ENCODE data around the gene DAB2IP.
"Not testable (repeated sequence)": the region's sequence is repeated elsewhere in the genome, so short reads cannot be mapped to it uniquely, and the experiment has no call there.

DAB2IP gene

DNA sequence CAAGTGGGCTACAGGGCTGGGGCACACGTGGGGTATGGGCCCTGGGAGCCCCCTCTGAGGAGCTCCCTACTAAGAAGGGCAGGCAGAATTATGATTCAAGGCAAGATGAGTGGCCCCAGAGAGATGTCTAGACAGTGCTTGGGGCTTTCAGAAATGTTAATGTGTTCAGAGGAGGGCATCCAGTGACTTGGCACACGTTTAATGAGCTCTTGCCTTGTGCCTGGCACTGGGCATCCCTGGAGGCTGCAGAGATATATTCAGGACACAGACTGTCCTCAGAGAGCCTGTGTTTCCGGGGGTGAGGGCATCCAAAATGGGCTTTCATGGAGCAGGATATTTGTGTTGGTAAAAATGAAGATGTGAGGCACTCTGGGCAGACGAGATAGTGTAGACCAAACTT is 25.4 kb upstream of the DAB2IP start:
- DNase-seq, result no peak

DNA sequence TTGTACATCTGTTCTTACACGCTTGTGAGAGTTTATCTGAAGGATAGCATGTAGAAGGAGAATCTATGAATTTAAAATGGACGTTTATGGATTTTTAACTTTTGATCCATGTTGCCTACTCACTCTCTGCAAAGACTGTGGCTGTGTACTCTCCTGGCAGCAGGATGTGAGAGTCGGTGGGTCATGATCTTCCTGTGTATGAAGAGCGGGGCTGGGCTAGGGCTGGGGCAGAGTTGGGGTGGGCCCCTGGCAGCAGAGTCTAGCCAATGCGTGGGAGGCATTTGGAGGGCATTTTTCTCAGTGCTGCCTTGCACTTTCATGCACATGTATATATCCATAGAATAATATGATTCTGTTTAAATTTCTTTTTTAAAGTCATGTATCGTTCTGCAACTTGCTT is 24.0 kb upstream of the DAB2IP start:
- no peak for DNase-seq

DNA sequence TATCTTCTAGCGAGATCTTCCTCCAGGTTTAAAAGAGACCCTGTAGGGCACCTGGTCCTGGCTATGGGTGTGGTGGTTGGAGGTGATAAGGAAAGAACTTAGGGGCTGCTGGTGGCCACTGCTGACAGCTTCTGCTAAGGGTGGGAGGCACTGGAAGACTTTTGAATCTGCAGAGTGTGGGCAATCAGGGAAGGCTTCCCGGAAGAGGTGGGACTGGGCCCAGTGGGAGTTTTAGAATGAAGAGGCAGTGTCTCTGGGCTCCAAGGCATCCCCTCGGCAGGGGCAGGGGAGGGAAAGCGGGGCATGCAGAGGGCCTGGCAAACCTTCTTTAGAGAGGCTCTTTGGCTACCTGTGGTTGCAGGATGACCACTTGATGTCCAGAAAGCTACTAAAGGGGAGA is 23.0 kb upstream of the DAB2IP start:
- no peak for DNase-seq

DNA sequence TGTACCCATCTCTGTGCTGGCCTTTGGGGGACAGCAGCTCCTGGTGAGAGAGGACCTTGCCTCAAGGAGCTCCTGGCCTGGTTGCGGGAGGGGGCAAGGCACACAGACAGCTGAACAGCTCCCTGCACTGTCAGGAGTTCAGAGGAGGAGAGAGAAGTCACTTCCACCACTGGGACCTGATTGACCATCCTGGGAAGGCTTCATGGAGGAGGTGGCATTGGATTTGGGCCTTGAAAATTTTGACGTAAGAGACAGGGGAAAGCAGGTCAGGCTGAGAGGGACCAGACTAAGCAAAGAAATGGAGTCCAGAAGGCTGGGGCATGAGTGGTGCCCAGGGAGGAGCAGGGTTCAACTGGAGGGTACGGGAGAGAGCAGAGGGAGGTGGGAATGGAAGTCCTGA is 20.3 kb upstream of the DAB2IP start:
- DNase-seq, result no peak

DNA sequence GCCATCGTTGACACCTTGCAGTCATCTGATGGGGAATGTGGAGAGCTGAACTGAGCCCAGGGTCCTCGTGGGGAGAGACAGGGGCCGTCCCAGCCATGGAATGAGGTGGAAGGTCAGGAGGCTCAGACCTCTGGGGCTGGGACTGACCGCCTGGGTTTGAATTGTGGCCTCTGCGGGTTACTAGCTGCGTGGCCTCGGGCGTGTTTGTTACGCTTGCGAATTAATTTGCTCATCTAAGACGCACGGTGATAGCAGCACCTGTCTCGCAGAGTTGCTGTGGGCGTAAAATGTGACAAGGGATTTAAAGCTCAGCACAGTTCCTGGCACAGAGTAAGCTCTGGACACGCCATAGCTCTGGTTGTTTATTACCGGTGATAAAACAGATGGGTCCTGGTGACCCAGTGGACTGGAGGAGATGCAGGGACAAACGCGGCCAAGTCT is 19.4 kb upstream of the DAB2IP start:
- no peak for DNase-seq

DNA sequence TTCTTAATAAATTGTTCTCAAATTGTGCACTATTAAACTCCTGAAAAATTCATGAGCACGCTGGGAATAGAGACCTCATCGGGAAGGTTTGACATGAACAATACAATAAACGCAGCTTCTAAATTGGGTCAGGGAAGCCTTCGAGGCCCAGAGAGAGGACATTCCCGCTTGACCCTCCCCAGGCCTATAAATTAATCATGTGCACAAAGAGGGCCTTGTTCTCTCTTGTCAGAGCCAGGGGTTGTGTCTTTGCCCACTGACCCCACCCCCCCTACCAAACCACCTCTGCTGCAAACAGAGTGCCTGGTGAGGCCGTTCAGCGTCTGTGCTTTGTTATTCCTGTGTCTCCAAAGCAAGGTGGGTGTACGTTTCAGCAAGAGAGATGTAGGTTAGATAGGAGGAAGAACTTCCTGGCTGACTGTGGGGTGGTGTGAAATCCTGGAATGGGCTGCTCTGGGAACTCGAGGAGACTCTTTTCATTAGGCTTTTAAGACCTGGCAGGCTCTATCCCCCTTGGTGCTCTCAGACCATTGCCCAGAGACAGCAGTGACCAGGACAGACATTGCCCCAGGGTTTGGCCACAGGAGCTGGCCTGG is 18.2 kb upstream of the DAB2IP start:
- no peak for DNase-seq

DNA sequence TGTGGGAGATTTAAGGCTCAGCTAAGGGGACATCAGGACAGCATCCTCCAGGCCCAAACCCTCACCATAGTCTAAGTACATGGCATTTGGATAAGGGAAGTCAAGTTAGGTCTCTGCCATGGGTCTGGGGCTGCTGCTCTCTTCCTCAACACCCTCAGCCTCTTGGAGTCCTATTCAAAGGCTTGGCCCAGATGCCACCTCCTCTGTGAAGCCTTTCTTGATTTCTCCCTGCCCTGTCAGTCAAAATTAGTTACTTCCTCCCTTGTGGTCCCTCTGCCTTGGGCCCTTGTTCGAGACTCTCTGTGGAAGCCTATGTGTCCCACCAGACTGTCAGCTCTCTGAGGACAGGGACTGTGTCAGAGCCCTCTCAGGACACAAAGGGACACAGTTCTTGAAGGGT is 17.7 kb upstream of the DAB2IP start:
- no peak for DNase-seq

DNA sequence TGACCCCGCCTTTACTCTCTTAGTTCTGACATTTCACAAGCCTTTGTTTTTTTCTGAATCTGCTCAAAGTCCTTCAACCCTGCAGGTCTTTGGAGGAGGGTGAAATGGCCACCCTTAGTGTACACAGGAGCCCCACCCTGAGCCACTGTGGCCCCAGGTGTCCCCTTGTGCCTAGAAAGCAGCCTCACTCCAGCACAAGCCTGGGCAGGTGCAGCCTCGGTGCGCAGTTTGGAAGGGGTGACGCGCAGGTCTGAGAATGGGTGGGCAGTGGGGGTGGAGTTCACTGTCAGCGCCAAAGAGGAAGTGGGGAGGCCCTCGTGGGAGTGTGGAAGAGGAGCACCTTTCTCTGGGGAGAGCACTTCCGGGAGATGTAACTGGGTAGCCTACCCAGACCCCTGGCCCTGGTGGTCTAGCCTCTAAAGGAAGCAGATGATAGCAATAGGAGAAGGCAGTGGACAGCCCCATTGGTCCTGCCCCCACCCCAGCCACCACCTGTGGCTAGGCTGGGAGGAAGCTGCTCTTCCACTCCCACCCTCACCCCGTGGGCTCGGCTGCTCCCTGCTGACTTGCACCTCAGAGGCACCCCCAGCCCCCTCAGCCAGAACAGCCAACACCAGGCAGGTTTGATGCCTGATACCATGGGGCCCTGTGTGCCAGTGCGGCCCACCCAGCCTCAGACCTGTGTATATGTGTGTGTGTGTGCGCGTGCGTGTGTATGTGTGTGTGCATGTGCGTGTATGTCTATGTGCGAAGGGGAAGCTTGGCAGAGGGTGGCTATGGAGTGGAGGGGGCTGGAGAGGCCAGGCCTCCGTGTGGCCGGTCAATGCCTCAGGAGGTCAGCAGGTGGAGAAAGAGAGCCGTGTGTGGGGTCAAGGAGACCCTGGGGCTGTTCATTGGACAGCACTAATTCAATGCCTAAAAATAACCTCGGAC is 16.8 kb upstream of the DAB2IP start:
- peak in 1 of 2 experiments; percentile 23 for DNase-seq

DNA sequence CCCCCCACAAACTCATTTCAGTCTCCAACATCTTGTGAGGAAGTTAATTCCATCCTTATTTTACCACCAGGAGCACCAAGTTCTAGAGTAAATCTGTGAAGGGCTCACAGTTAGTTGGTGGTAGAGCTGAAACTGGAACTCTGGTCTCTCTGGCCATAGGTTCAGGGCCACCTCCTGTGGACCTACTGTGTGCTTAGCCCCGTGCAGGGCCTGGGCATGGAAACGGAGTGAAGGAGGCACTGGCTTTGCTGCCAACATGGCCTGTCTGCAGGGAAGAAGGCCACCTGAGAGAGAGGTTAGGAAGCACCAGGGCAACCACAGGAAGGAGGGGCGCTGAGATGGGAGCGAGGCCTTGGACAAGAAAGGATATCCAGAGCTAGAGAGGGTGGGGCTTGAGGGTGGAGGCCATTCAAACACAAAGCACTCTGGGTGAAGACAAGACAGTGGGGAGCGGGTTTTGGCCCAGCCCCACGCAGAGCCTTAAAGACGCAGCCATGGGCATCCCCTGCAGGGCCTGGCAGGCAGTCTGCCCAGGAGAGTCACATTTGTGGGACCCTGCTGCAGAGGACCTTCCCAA is 16.0 kb upstream of the DAB2IP start:
- no peak for DNase-seq

DNA sequence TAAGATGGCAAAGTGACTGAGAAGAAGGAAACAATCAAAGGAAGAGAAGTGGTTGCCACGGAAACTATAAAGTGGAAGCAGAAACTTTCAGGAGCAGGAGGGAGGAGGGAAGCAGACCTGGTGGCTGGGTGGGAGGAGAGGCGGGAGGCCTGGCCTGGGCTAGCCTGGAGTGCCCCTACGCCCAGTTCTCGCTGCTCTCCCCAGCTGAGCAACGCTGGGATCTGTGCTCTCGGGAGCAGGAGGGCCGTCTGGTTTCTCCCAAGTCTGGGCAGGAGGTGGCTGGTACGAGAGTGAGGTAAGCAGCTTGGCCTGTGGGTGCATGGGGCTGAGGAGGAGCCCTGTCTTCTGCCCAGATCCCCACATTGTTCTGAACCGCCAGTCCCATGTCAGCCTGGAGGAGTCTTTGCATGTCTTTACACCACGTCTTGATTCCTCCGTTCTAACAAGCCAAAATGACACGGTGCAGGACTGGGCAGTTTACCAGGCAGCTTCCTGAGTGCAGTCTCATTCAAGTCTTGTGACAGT is 15.0 kb upstream of the DAB2IP start:
- no peak for DNase-seq

DNA sequence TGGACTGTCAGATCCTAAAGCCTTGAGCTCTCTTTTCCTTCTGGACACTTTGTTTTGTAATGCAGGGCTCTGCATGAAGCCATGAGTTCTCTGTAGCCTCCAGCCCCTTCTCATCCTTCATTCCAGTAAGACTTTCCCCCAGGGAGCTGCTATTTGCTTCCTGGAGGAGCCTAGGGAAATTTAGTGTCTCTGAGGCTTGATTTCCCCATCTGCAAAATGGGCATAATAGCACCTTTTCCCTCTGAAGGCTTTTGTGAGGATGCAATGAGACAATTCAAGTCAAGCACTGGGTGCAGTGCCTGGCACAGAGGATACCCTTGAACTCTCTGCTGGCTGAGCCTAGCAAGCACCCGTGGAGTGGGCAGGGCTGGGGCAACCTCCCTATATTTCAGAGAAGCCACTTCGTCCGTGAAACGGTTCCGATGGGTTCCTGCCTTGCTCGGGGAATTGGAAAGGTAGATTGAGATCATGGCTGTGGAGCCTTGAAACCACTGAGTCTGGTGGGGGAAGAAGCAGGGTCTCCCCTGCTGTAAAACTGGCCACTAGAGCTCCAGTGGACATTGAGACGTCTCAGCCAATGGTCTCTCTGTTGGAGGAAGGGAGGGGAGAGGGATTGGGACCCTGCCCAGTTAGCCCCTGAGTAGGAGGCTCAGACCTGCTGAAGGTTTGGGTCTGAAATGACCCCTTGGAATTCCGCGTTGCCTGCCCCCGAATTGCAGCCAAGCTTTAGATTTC is 14.3 kb upstream of the DAB2IP start:
- no peak for DNase-seq

DNA sequence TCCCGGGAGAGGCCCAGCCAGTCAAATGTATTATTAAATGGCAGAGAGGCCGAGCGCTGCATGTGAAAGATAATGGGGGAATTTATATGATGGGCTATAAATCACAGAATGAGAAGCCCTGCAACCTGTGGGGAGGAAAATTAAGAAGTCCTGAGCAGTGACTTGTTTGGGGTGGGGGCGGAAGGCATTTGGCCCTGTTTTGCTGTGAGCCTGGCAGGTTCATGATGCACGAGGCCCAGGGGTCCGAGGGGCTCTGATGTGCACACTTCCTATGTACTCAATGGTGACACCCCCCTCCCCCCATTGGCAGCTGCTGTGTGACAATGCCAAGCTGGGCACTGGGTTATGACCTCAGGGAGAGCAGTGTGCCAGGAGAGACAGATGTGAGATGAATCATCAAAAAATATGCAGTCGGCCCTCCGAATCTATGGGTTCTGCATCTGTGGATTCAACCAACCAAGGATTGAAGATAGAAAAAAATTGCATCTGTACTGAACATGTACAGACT is 13.7 kb upstream of the DAB2IP start:
- DNase-seq, result peak in 1 of 2 experiments; percentile 60

DNA sequence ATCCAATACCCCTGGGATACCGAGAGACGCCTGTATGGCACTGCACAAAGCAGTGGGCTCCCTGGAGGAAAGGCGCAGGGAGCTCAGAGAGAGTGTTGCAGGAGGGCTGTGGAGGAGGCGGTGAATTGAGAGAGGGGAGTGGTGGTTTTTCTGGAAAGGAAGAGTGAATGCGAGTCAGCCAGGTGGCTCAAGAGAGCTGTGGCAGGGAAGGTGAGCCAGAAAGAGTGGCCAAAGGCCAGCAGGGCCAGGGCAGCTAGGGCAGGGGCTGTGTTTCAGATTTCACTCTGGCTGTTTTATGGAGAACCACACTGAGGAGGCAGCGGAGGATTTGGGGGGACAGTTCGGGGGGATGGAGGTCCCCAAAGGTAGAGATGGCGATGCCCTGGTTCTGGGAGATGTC is 13.0 kb upstream of the DAB2IP start:
- DNase-seq, result no peak

DNA sequence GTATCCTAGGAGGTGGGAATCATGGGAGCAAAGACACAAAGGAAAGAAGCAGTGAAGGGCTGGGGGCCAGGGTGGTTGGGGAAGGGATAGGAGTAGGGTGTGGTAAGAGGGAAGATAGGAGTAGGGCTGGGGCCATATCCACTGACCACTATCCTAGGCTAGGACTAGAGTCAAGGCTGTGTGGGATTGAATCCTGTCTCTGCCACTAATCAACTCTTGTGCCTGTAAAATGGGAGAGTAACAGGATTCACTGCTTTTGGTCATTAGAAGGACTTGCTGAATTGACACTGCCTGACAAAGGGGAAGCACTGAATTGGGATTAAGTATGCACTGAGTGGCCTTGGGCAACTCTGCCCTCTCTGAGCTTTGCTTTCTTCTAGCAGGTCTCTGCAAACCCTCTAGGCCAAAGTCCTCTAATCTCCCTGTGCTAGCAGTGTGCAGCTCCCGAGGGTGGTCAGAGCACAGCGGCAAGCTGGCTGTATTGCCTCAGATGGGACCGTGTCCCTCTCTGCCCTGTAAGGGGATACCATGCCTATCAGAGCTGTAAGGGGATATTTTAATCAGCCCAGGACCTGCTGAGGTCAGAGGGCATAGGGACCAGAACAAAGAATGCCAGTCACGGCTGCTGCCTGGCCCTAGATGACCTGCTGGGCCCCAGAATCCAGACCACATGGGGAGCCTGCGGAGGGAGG is 12.4 kb upstream of the DAB2IP start:
- DNase-seq, result no peak

DNA sequence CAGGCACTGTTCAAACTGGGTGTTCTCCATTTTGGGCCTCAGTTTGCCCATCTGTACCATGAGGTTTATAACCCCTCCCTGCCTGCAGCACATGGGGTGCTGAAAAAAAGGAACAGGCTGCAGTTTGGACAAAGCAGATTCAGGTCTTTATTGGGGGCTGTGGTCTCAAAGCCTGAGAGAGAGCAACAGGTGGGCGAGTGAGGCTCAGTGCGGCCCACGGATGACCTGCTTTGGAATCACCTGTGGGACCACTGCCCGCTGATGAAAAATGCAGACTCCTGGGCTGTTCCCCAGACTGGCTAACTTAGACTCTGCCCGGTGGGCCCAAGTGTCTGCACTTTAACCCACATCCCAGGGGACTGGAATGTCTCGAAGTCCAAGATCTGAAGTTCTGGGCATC is 11.8 kb upstream of the DAB2IP start:
- no peak for DNase-seq

DNA sequence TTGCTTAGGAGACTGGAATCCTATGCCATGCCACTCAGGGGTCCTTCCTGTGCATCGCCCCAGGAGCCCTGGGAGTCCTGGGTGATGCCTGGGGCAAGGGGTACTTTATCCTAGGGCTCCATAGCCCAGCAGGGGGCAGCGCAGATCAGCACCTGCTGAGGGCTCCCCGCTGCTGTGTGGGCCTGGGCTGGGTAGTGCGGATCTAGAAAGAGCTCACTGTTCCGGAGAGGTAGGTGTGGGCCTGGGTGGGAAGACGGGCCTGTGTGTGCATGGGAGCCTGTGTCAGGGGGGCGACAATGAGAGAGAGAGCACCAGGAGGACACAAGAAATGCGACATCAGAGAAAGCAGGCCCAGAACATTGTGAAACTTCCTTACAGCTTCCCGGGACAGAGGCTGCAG is 11.4 kb upstream of the DAB2IP start:
- DNase-seq, result peak; percentile 14 to 34

DNA sequence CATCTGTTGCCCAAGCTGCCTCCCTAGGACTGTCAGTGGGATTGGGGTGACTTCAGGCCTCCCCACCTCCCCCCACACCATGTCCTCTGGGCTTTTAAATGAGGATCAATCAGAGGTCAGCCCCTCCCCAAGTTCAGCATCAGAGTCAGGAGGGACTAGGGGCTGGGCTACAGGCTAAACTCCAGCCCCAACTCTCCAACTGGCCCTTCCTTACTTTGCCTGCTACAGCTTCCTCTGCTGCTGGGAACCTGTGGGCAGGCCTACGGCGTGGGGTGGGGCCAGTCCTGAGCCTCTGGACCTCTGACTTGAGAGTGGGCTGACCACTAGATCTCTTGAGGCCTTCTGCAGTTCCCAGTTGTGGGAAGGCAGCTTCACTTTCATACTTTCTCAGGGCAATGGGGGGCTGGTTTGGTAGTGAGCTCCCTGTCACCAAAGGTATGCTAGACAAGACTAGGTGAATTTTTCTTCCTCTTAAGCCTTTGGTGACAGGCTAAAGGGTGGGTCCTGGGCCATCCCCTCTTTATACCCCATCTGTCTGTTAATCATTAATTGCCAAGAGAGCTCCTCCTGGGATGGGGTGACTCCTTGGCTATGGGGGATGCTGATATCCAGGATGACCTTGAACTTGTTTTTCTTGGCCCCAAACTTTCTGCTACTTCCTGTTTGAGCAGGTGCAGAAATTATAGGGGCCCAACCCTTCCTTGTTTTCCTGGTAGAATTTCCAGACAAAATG is 10.8 kb upstream of the DAB2IP start:
- no peak for DNase-seq

DNA sequence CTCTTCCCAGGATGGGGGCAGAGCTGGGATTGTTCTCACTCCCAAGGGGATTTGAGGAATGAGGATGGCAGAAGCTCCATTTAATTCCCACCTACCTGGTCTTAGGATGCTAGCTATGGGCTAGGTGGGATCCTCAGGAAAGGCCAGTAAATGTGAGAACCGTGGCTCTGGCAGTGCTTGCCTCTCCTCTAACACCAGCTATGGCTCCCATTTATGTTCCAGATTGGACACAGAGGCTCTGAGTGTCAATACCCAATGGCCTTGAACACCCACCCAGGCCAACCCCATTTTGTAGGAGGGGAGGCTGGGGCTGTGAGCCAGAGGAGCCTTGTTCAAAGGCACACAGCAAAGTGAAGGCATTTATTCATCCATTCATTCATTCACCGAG is 10.2 kb upstream of the DAB2IP start:
- no peak for DNase-seq

DNA sequence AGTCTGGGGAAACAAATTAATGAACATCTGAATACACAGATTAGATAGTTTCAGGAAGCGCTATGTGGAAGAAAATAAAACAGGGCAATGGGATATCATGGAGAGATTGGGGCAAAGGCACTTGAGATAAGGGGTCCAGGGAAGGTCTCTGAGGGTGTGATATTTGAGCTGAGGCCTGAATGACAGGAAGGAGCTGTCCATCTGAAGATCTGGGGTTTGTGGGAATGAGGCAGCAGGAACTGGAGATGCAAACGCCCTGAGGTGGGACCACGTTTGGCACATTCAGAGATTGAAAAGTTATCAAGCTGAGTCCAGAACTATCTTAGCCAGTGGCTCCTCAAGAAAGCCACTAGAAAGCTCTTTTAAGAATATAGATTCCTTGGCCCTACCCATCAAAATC is 8.7 kb upstream of the DAB2IP start:
- DNase-seq, result no peak

DNA sequence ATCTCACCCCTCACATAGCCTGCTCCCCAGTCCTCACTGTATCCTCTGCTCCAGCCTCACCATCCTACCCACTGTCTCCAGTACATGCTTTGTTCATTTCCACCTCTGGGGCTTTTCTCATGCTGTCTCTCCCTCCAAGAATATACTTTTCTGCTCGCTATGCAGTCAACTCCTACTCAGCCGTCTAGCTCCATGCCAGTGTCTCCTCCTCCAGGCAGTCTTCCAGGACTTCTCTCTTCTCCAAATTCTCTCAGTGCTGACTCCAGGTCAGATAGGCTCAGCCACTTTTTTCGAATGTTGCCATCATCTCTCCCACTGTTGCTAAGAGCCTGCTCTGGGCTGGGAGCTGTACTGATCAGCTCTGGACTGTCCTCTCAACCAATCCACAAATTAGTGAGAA is 8.0 kb upstream of the DAB2IP start:
- no peak for DNase-seq

DNA sequence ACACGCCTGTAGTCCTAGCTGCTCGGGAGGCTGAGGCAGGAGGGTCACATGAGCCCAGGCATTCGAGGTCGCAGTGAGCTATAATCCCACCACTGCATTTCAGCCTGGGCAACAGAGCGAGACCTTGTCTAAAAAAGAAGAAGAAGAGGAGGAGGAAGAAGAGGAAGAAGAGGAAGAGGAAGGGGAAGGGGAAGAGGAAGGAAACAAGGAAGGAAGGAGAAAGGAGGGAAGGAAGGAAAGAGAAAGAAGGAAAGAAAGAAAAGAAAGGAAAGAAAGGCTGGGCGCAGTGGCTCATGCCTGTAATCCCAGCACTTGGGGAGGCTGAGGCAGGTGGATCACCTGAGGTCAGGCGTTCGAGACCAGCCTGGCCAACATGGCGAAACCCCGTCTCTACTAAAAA is 7.4 kb upstream of the DAB2IP start:
- DNase-seq, result not testable (repeated sequence)

DNA sequence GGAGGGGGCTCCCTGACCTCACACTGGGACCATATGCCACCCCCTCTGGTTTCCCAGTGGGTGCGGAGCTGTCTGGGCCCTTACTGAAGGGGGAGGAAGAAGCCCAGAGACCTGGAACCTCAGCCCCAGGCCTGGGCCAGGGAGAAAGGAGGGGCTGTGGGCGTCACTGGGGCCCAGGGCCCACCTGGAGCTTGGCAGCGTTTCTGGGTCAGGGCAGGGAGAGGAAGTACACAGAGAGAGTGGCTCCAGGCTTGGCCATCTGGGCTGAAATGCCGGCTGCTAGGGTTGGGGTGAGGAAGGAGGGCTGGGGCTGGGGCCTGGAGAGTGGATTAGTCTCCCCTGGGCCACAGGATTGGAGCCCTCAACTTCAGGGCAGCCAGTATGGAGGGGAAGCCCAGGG is 6.4 kb upstream of the DAB2IP start:
- peak in 1 of 2 experiments; percentile 35 for DNase-seq

All from SHP77 (cell line).